HPDE6-E6E7 (cell line): ENCODE measurements around the gene ZSWIM5.
"Not testable (repeated sequence)": the region's sequence is repeated elsewhere in the genome, so short reads cannot be mapped to it uniquely, and the experiment has no call there.

Experiments
- DNase-seq: peaks from one replicate; pipeline ENCODE4 v3.0.0; 2011; ENCODE audit warnings: missing footprints; ENCODE audit errors: extremely low spot score

Gene ZSWIM5

GRCh38 chr1:45146833-45147232, 59.6 kb downstream of the ZSWIM5 start:
- no peak for DNase-seq

- no peak for DNase-seq
These were observed 65.0 kb downstream of the ZSWIM5 start for GRCh38 chr1:45141247-45142003.

GRCh38 chr1:45136984-45137383, 69.4 kb downstream of the ZSWIM5 start:
- DNase-seq, result no peak

DNA sequence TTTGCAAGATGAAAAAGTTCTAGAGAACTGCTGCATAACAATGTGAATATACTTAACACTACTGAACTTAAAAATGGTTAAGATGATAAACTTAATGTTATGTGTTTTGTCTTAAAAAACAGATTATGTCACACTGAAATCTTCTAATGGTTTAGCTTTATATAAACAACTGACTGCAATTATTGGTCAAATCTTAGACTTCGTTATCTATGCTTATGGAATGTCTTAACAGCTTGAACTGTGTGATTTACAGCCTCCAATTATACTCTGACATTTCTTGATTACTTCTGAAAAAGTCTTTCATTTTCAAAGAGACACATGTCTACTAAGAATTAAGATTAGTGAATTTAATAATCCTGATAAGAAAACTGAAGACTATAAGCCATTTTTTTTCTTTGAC, 71.1 kb downstream of the ZSWIM5 start:
- DNase-seq, result no peak

DNA sequence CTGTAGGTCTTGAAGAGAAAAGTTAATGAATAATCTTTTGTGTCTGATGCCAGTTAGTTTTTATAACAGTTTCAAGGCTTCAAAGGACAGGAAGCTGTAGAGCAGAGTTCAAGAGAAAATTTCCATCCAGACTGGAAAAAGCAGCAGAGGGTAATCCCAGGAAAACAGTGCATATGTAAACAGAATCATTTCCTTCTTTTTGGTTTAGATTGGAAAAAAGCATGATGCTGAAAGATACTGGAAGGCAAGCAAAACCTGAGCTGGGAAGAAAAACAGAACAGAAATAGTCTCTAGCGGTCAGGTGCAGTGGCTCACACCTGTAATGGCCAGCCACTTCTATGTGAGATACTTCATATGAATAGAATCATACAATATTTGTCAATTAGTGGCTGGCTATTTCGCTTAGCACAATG, 71.9 kb downstream of the ZSWIM5 start:
- no peak for DNase-seq

DNA sequence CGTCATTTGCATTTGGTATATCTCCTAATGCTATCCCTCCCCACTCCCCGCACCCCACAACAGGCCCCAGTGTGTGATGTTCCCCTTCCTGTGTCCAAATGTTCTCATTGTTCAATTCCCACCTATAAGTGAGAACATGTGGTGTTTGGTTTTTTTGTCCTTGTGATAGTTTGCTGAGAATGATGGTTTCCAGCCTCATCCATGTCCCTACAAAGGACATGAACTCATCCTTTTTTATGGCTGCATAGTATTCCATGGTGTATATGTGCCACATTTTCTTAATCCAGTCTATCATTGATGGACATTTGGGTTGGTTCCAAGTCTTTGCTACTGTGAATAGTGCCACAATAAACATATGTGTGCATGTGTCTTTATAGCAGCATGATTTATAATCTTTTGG, 73.7 kb downstream of the ZSWIM5 start:
- DNase-seq, result not testable (repeated sequence)

GRCh38 chr1:45123358-45123757, 83.0 kb downstream of the ZSWIM5 start:
- DNase-seq, result no peak

DNA sequence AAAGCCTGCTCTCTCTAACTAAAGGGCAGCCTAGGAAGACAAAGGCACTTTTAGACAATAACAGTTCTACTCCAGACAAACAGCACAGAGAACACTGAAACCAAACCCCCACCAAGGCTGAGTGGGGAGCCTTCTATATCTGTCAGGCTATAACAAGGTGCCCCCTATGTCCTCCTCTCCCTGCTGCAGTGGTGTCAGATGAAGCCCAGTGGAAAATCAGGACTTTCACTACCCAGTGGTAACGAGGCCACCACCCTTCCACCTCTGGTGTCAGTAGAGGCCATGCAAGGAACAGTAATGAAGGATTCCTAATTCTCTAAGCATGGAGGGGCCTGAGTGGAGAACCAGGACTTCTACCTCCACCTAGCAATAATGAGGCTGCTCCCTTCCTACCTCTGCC, 83.7 kb downstream of the ZSWIM5 start:
- no peak for DNase-seq

GRCh38 chr1:45117766-45118165, 88.6 kb downstream of the ZSWIM5 start:
- DNase-seq, result no peak

DNA sequence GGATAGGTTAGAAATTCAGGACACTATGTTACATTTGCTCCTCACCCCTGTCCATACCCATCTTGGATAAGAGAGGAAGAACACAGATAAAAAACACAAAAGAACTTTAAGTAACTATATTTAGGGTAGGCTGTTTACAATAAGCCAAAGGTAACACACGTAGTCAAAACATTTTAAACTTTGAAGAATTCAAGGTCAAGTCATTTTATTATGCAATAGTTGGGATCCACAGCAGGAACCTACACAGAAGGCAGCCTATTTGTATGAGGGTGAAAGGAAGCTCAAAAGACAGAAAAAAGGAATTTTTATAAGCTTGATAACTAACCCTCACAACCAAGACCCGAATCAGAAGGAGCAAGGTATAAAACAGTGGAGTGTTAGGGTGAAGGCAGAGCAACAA, 89.6 kb downstream of the ZSWIM5 start:
- no peak for DNase-seq

DNA sequence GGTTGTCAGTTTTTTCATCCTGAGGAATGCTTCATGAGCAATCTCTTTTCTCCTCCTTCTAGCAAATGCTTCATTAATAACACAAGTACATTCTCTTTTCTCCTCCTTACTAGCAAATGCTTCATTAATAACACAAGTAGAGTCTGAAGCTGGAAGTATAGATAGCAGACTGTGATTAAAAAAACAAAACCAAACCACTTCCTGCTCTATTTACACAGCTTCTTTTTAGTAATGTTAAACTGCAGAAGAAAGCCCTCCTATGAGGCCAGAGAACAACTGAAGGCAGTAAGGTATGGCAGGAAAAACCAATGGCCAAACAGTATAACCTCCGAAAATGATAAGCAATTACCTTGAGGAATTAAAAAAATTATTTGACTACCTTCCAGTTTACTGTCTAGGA, 90.1 kb downstream of the ZSWIM5 start:
- DNase-seq, result no peak

DNA sequence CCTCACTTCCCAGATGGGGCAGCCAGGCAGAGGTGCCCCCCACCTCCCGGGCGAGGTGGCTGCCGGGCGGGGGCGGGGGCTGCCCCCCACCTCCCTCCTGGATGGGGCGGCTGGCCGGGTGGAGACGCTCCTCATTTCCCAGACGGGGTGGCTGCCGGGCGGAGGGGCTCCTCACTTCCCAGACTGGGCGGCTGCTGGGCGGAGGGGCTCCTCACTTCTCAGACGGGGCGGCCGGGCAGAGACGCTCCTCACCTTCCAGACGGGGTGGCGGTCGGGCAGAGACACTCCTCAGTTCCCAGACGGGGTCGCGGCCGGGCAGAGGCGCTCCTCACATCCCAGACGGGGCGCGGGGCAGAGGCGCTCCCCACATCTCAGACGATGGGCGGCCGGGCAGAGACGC, 91.2 kb downstream of the ZSWIM5 start:
- not testable (repeated sequence) for DNase-seq

DNA sequence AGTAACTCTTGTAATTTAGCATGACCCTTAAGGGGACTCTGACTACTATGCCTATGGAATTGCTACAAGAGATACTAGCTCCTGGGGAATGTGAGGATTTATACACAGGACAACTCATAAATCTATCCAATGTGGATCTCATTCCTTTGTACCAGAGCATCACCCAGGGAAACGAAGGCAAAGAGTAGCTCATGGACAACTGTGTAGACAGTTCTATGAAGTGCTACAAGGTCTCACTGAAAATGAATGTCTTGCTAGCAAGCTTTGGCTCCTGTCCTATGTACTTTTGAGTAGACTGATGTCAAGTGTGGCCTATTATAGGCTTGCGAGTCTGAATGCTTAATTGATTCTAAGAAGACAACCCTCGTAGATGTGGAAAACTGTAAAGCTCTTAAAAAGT, 93.7 kb downstream of the ZSWIM5 start:
- DNase-seq, result no peak

GRCh38 chr1:45111239-45111638, 95.2 kb downstream of the ZSWIM5 start:
- DNase-seq, result no peak

- no peak for DNase-seq
These were observed 98.6 kb downstream of the ZSWIM5 start for GRCh38 chr1:45107782-45108181.

GRCh38 chr1:45106864-45107263, 99.5 kb downstream of the ZSWIM5 start:
- not testable (repeated sequence) for DNase-seq

DNA sequence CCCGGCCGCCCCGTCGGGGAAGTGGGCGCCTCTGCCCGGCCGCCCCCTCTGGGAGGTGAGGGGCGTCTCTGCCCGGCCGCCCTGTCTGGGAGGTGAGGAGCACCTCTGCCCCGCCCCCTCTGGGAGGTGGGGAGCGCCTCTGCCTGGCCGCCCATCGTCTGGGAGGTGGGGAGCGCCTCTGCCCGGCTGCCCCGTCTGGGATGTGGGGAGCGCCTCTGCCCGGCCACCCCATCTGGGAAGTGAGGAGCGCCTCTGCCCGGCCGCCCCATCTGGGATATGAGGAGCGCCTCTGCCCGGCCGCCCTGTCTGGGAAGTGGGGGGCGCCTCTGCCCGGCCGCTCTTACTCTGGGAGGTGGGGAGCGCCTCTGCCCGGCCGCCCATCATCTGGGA, 100.3 kb downstream of the ZSWIM5 start:
- not testable (repeated sequence) for DNase-seq

- not testable (repeated sequence) for DNase-seq
These were observed 100.8 kb downstream of the ZSWIM5 start for GRCh38 chr1:45105486-45106155.

DNA sequence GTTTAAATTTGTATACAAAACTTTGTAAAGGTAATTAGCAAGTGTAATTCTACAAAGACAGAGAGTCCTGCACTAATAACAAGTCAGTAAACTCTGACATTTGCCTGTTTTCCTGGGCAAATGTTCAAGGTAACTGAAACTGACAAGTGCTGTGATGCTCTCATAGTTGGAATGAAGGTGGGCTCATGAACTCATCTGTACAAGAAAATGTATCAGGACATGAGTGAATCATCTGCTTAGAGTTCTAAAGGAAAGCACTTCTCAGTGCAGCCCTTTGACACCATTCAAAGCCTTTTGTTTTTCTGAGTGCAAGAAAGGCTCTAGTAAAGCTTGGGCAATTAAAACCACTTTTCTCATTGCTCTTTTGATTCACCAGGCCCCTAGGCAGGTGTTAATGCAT, 102.9 kb downstream of the ZSWIM5 start:
- no peak for DNase-seq

DNA sequence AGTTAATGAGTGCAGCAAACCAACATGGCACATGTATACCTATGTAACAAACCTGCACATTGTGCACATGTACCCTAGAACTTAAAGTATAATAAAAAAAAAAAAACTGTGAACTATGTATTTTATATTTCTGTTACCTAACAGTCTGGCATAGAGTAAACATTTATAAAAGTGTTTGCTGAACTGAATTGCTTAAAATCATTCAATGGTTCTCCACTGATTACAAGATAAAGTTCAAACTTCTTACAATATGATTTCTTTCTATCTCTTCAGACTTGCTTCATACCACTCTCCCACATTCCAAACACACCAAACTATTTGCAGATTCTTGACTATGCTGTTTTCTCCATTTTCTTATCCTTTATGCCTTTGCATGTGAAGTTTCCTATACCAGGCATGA, 104.5 kb downstream of the ZSWIM5 start:
- DNase-seq, result no peak

DNA sequence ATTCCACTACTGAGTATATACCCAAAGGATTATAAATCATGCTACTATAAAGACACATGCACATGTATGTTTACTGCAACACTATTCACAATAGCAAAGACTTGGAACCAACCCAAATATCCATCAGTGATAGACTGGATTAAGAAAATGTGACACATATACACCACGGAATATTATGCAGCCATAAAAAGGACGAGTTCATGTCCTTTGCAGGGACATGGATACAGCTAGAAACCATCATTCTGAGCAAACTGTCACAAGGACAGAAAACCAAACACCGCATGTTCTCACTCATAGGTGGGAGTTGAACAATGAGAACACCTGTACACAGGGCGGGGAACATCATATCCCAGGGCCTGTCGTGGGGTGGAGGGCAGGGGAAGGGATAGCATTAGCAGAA, 104.9 kb downstream of the ZSWIM5 start:
- DNase-seq, result not testable (repeated sequence)

- DNase-seq, result no peak
These were observed 108.5 kb downstream of the ZSWIM5 start for GRCh38 chr1:45097944-45098343.

- DNase-seq, result no peak
These were observed 109.3 kb downstream of the ZSWIM5 start for GRCh38 chr1:45097079-45097478.
